PC-3 (cell line): ENCODE data around the gene SKAP1.

Experiments used
- CTCF ChIP-seq: fragments of 300-600 bp; sonication (generic); conservative IDR thresholded peaks from 2 replicates; pipeline ENCODE4 v1.5.1; 2017; ENCODE audit warnings: antibody characterized with exemption, low read depth, mild to moderate bottlenecking, low read length
- EZH2 ChIP-seq: fragments of 300-600 bp; sonication (generic); IDR thresholded peaks from one replicate; pipeline ENCODE4 v1.6.1; 2017; ENCODE audit warnings: antibody characterized with exemption, mild to moderate bottlenecking, low read length; ENCODE audit not compliant: unreplicated experiment

GRCh38 chr17:48394821-48395220 is 35.2 kb downstream of the SKAP1 start:
- TF ChIP-seq CTCF: no peak
- no peak for TF ChIP-seq EZH2
